ENCODE results near the gene OR10A5. TPM values are rescaled to one million over a fixed set of nuclear protein-coding genes. Genes with fewer than 3 reads are reported as not detected.
A peak's percentile ranks its signal among the peaks of the same experiment; 100 is the strongest.

OR10A5 gene
- total and polyA plus RNA-seq, 9 of the 15 experiments (the other 6 are each of a cell fraction or from before 2014, with no cell fraction given), result 0.14 TPM; not detected in 8

- Histone ChIP-seq H3K9me1 (ENCODE audit: control insufficient read depth, insufficient read depth, low read length) (no peaks in the 10 kb centered on the region), H3K4me3 (no peak overlapping the region), H3K9me3 (replicated peaks; ENCODE audit: control insufficient read depth, insufficient read depth, low read depth, low read length) (no peaks in the 10 kb centered on the region), H3K36me3 (ENCODE audit: control insufficient read depth, insufficient read depth, low read length) (no peaks in the 10 kb centered on the region), H4K20me1 (replicated peaks; ENCODE audit: control insufficient read depth, insufficient read depth, low read length) (no peaks in the 10 kb centered on the region), H2AFZ (ENCODE audit: low read depth, low read length) (no peak overlapping the region), H3K4me2 (ENCODE audit: insufficient read depth, low read length) (no peak overlapping the region), H3K27me3 (ENCODE audit: control insufficient read depth in 2 of 2, insufficient read depth in 2 of 2, low read length in 2 of 2) (no peaks in the 10 kb centered on the region), H3K9ac (ENCODE audit: insufficient read depth in 1 of 2, low read depth in 2 of 2, low read length in 2 of 2) (no peak overlapping the region), H3K79me2 (ENCODE audit: control insufficient read depth, insufficient read depth, low read length) (no peaks in the 10 kb centered on the region), H3K27ac (ENCODE audit: extremely low read depth, low read depth, low read length) (no peak overlapping the region), H3K4me1 (replicated peaks in 1 of 2; ENCODE audit: control insufficient read depth in 2 of 2, insufficient read depth in 2 of 2, low read length in 2 of 2) (no peaks in the 10 kb centered on the region)
- DNase-seq (ENCODE audit: extremely low read depth in 1 of 4, low spot score in 3 of 4) (peak in 1 of 4 experiments; percentile 20), ATAC-seq (no peak), FAIRE-seq (no peak)
- BruUV-seq (replicated peaks), result no TSS peak
- peak; percentile 49; the same call in 1 of the 2 replicates for TF ChIP-seq ZNF766 (CRISPR knock-in tag; conservative IDR thresholded peaks at IDR 0.05)
- 0 out of 2 replicates have a peak, but pooled peaks have one; percentile 23 for TF ChIP-seq FOSL1 (tag; conservative IDR thresholded peaks at IDR 0.05)
- no peak for TF ChIP-seq BRD9 (IDR thresholded peaks at IDR 0.05; ENCODE audit: low read depth, partially characterized antibody)
- TF ChIP-seq ZNF695 (CRISPR knock-in tag; IDR thresholded peaks at IDR 0.05), result no peak
- no peak for TF ChIP-seq HDGF (IDR thresholded peaks at IDR 0.05)
- TF ChIP-seq, protein P1, sequence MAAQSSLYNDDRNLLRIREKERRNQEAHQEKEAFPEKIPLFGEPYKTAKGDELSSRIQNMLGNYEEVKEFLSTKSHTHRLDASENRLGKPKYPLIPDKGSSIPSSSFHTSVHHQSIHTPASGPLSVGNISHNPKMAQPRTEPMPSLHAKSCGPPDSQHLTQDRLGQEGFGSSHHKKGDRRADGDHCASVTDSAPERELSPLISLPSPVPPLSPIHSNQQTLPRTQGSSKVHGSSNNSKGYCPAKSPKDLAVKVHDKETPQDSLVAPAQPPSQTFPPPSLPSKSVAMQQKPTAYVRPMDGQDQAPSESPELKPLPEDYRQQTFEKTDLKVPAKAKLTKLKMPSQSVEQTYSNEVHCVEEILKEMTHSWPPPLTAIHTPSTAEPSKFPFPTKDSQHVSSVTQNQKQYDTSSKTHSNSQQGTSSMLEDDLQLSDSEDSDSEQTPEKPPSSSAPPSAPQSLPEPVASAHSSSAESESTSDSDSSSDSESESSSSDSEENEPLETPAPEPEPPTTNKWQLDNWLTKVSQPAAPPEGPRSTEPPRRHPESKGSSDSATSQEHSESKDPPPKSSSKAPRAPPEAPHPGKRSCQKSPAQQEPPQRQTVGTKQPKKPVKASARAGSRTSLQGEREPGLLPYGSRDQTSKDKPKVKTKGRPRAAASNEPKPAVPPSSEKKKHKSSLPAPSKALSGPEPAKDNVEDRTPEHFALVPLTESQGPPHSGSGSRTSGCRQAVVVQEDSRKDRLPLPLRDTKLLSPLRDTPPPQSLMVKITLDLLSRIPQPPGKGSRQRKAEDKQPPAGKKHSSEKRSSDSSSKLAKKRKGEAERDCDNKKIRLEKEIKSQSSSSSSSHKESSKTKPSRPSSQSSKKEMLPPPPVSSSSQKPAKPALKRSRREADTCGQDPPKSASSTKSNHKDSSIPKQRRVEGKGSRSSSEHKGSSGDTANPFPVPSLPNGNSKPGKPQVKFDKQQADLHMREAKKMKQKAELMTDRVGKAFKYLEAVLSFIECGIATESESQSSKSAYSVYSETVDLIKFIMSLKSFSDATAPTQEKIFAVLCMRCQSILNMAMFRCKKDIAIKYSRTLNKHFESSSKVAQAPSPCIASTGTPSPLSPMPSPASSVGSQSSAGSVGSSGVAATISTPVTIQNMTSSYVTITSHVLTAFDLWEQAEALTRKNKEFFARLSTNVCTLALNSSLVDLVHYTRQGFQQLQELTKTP (IDR thresholded peaks at IDR 0.05; ENCODE audit: low read depth in 1 of 2, partially characterized antibody in 2 of 2), result no peak
- TF ChIP-seq NFIC (IDR thresholded peaks at IDR 0.05), result peak; percentile 65
- no peak for TF ChIP-seq ZEB2 (IDR thresholded peaks at IDR 0.05)
- peak; percentile 69; the same call in 1 of the 2 replicates for TF ChIP-seq ZNF263 (CRISPR knock-in tag; IDR thresholded peaks at IDR 0.05; ENCODE audit: borderline replicate concordance)
- no peak for TF ChIP-seq NCOA6 (IDR thresholded peaks at IDR 0.05)
- TF ChIP-seq ZNF511 (CRISPR knock-in tag; IDR thresholded peaks at IDR 0.05), result no peak
- no peak for TF ChIP-seq PATZ1 (CRISPR knock-in tag; IDR thresholded peaks at IDR 0.05; ENCODE audit: borderline replicate concordance)
- TF ChIP-seq ELF1 (tag; IDR thresholded peaks at IDR 0.05), result no peak
- POLR2A ChIA-PET, result interaction anchor here (1.2 kb wide), 1 partner anchor 12 kb away, joined by 3 read pairs; no protein-coding TSS in a partner anchor
- intact Hi-C loops (cut with micrococcal nuclease), result no loop called here
- in situ Hi-C loops (cut with MboI), result no loop called here
- CTCF ChIA-PET (ENCODE audit: low intra/inter-chr PET ratio), result no interaction called here
- WGBS (ENCODE audit: insufficient coverage, low coverage, missing lambda C conversion rate), result 0% methylated on average over 1 of the region's 1 CpG
Observed at GRCh38 chr11:6855971-6856541, 10.6 kb downstream of the OR10A5 start.

Measured in K562 (cell line).